ENCODE measurements around the gene SMAD6. TPM values are rescaled to one million over a fixed set of nuclear protein-coding genes. Genes with fewer than 3 reads are reported as not detected.

SMAD6 gene
- total and polyA plus RNA-seq, 2 experiments from 2014 or later = 26.6 to 35.4 TPM

DNA sequence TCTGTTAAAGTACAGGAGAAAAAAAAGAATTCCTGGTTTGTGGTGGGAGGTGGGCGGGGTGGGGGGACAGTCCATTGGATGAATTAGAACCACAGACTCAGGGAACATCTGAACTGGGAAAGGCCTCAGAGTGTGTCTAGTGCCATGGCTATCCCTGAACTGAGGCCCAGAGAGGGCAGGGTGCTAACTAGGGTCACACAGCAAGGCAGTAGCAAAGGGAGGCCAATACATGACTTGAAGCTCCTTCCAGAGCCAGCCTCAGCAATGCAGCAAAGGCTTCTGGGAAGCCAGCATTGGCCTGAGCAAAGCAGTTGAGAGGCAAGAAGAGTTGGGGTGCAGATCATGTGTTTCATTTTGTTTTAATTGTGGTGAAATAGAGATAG is 85.4 kb downstream of the SMAD6 start:
- TF ChIP-seq EZH2phosphoT487 (IDR thresholded peaks at IDR 0.05; ENCODE audit: low read depth, severe bottlenecking, unreplicated experiment) (no peak), EZH2 (IDR thresholded peaks at IDR 0.05; ENCODE audit: borderline replicate concordance) (no peak)
- TF ChIP-seq, protein P1, sequence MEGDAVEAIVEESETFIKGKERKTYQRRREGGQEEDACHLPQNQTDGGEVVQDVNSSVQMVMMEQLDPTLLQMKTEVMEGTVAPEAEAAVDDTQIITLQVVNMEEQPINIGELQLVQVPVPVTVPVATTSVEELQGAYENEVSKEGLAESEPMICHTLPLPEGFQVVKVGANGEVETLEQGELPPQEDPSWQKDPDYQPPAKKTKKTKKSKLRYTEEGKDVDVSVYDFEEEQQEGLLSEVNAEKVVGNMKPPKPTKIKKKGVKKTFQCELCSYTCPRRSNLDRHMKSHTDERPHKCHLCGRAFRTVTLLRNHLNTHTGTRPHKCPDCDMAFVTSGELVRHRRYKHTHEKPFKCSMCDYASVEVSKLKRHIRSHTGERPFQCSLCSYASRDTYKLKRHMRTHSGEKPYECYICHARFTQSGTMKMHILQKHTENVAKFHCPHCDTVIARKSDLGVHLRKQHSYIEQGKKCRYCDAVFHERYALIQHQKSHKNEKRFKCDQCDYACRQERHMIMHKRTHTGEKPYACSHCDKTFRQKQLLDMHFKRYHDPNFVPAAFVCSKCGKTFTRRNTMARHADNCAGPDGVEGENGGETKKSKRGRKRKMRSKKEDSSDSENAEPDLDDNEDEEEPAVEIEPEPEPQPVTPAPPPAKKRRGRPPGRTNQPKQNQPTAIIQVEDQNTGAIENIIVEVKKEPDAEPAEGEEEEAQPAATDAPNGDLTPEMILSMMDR (IDR thresholded peaks at IDR 0.05; ENCODE audit: poor library complexity) = no peak
- 91% methylated on average over 1 of the region's 1 CpG for WGBS (ENCODE audit: low lambda C conversion rate, missing lambda C conversion rate)

DNA sequence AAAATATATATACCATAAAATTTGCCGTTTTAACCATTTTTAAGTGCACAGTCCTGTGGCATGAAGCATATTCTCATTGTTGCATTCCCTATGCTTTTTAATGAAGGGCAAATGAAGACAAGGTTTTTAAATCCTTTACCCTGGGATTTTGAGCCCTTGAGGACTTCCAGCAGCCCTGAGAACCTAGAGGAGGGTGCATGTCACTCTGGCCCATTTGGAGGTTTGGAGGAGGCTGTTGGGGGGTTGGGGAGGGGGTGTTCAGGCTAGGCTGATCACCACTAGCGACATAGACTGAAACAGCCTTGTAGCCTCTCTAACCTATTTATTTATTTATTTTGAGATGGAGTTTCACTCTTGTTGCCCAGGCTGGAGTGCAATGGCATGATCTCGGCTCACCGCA is 86.0 kb downstream of the SMAD6 start:
- H3K27me3 ChIP-seq = no peaks in the 10 kb centered on the region
- TF ChIP-seq, protein P1 (IDR thresholded peaks at IDR 0.05; ENCODE audit: poor library complexity) = no peak
- TF ChIP-seq EZH2phosphoT487 (IDR thresholded peaks at IDR 0.05; ENCODE audit: low read depth, severe bottlenecking, unreplicated experiment) (no peak), EZH2 (IDR thresholded peaks at IDR 0.05; ENCODE audit: borderline replicate concordance) (no peak)
- H2AFZ ChIP-seq = no peak overlapping the region
- no peaks in the 10 kb centered on the region for H4K20me1 ChIP-seq (ENCODE audit: insufficient read depth, poor library complexity, severe bottlenecking)
- H3K36me3 ChIP-seq (replicated peaks; ENCODE audit: insufficient read depth, low read depth) = no peaks in the 10 kb centered on the region
- H3K9me2 ChIP-seq (replicated peaks; ENCODE audit: insufficient read depth) = no peaks in the 10 kb centered on the region
- no peak overlapping the region for H3K4me2 ChIP-seq
- no peaks in the 10 kb centered on the region for H3K9me3 ChIP-seq (ENCODE audit: low read depth)
- no peaks in the 10 kb centered on the region for H3K4me1 ChIP-seq (ENCODE audit: insufficient read depth)
- 97% methylated on average over 4 of the region's 4 CpGs for WGBS (ENCODE audit: low lambda C conversion rate, missing lambda C conversion rate)
- DNase-seq (ENCODE audit: low spot score) = no peak
- no peak overlapping the region for H3K4me3 ChIP-seq
- H3K79me2 ChIP-seq = peaks cover 6% of the 10 kb centered on the region
- no peak overlapping the region for H3K27ac ChIP-seq

More for the DNA sequence above, 85.4 kb downstream of the SMAD6 start:
- Histone ChIP-seq H3K4me1 (ENCODE audit: insufficient read depth) (peaks cover 4% of the 10 kb centered on the region), H3K4me2 (no peak overlapping the region), H3K27me3 (no peaks in the 10 kb centered on the region), H3K9me3 (ENCODE audit: low read depth) (no peaks in the 10 kb centered on the region), H3K9me2 (replicated peaks; ENCODE audit: insufficient read depth) (no peaks in the 10 kb centered on the region), H2AFZ (no peak overlapping the region), H4K20me1 (ENCODE audit: insufficient read depth, poor library complexity, severe bottlenecking) (no peaks in the 10 kb centered on the region), H3K79me2 (peaks cover 10% of the 10 kb centered on the region), H3K36me3 (replicated peaks; ENCODE audit: insufficient read depth, low read depth) (no peaks in the 10 kb centered on the region), H3K27ac (no peak overlapping the region), H3K4me3 (no peak overlapping the region)
- no peak for DNase-seq (ENCODE audit: low spot score)

DNA sequence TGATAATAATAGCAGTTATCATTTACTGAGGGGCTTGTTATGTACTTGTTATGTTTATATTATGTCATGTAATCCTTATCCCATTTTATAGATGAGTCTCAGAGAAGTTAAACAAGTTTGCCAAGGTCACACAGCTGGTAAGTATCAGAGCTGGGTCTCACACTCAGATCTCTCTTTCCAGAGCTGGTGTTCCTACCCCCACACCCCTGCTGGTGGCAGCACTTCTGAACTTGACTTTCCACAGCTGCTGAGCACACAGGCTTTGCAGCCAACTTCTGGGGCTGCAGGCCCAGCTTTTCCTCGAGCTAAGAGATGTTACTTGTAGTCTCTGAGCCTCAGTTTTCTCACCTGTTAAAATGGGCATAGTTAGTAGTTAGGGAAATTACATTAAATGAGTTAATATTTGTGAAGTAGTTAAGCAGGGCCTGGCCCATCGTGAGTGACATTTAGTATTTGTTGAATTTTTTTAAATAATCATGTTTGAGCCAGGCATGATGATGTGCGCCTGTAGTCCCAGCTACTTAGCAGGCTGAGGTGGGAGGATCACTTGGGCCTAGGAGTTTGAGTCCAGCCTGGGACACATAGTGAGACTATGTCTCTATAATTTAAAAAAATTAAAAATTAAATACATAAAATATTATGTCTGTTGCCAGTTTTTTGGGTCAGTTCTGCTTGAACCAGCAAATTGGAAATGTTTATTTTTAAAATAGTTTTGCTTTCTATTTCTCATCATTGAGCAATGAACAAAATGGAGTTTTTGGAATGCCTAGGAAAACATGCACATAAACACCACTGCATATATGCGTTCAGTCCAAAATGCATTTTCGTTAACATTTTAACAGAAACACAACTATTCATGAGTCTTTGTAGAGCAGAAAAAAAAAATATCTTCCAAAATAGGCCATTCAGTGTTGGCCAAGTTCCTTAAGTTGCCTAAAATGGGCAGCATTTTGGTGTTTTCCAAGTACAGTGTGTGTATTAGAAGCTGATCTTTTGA is 87.3 kb downstream of the SMAD6 start:
- no peak overlapping the region for H3K4me2 ChIP-seq
- H3K36me3 ChIP-seq (replicated peaks; ENCODE audit: insufficient read depth, low read depth) = no peaks in the 10 kb centered on the region
- H3K27me3 ChIP-seq = no peaks in the 10 kb centered on the region
- no peaks in the 10 kb centered on the region for H3K9me3 ChIP-seq (ENCODE audit: low read depth)
- H3K27ac ChIP-seq = no peak overlapping the region
- H2AFZ ChIP-seq = no peak overlapping the region
- TF ChIP-seq EZH2 (IDR thresholded peaks at IDR 0.05; ENCODE audit: borderline replicate concordance) (no peak), EZH2phosphoT487 (IDR thresholded peaks at IDR 0.05; ENCODE audit: low read depth, severe bottlenecking, unreplicated experiment) (no peak)
- TF ChIP-seq, protein P1 (IDR thresholded peaks at IDR 0.05; ENCODE audit: poor library complexity) = peak; percentile 47
- H3K4me3 ChIP-seq = no peak overlapping the region
- H3K4me1 ChIP-seq (ENCODE audit: insufficient read depth) = no peaks in the 10 kb centered on the region
- WGBS (ENCODE audit: low lambda C conversion rate, missing lambda C conversion rate) = 80% methylated on average over 5 of the region's 5 CpGs
- no peaks in the 10 kb centered on the region for H3K9me2 ChIP-seq (replicated peaks; ENCODE audit: insufficient read depth)
- no peaks in the 10 kb centered on the region for H4K20me1 ChIP-seq (ENCODE audit: insufficient read depth, poor library complexity, severe bottlenecking)
- no peaks in the 10 kb centered on the region for H3K79me2 ChIP-seq
- peak; percentile 70 for DNase-seq (ENCODE audit: low spot score)

Data from hepatocyte (in vitro differentiated cells).